GM12864 (cell line): Measurements from ENCODE around the gene HERC3.
"Not testable (repeated sequence)": the region's sequence is repeated elsewhere in the genome, so short reads cannot be mapped to it uniquely, and the experiment has no call there.

ENCODE experiments used
- DNase-seq: peaks from one replicate; pipeline ENCODE4 v3.0.0-alpha.2; 2011; ENCODE audit warnings: low read depth
- H3K4me3 ChIP-seq: 2 replicates; pipeline ENCODE4 v1.5.1; 2011; ENCODE audit warnings: mild to moderate bottlenecking, low read depth, low read length, control low read depth
- CTCF ChIP-seq: IDR thresholded peaks from 2 replicates; pipeline ENCODE4 v1.5.1; 2011; ENCODE audit warnings: low read depth, mild to moderate bottlenecking, moderate library complexity, low read length, control low read depth, inconsistent platforms; ENCODE audit errors: missing control alignments

Gene HERC3

GRCh38 chr4:88605736-88606135 is 13.5 kb downstream of the HERC3 start:
- no peak for TF ChIP-seq CTCF
- DNase-seq = no peak
- H3K4me3 ChIP-seq = no peak overlapping the region

- no peak for TF ChIP-seq CTCF
- no peak for DNase-seq
- no peak overlapping the region for H3K4me3 ChIP-seq
Measured at GRCh38 chr4:88606832-88607231, 14.6 kb downstream of the HERC3 start.

- TF ChIP-seq CTCF = no peak
- no peak overlapping the region for H3K4me3 ChIP-seq
- no peak for DNase-seq
Measured at GRCh38 chr4:88609387-88609786, 17.1 kb downstream of the HERC3 start.

- DNase-seq, H3K4me3 ChIP-seq: not testable (repeated sequence)
Measured at GRCh38 chr4:88609794-88610193, 17.5 kb downstream of the HERC3 start.

- DNase-seq = no peak
- no peak overlapping the region for H3K4me3 ChIP-seq
- TF ChIP-seq CTCF = no peak
Measured at GRCh38 chr4:88610771-88611170, 18.5 kb downstream of the HERC3 start.

- no peak for TF ChIP-seq CTCF
- no peak overlapping the region for H3K4me3 ChIP-seq
- DNase-seq = no peak
Measured at GRCh38 chr4:88613417-88613875, 21.2 kb downstream of the HERC3 start.

- no peak overlapping the region for H3K4me3 ChIP-seq
- no peak for DNase-seq
- TF ChIP-seq CTCF = no peak
Measured at GRCh38 chr4:88614058-88614457, 21.8 kb downstream of the HERC3 start.
